Calu3 (cell line): ENCODE measurements around the gene FRMD7. TPM values are rescaled to one million over a fixed set of nuclear protein-coding genes. Genes with fewer than 3 reads are reported as not detected.

Experiments
- BruUV-seq: library from RNA; stranded (reverse); fragments of 400-500 nt; replicated peaks from 2 replicates; lab custom pipeline; 2021; lab: Mats Ljungman, UMichigan
- CTCF ChIA-PET: fragments of 300-600 bp; sonication (Branson Sonifier 250); formaldehyde crosslinking; loops from one replicate; lab custom pipeline; 2022; ENCODE audit warnings: antibody characterized with exemption; lab: Charles Lee
- DNase-seq: peaks from one replicate; pipeline ENCODE4 v3.0.0; 2022
- H3K27ac Mint-ChIP-seq: one replicate; pipeline ENCODE4 v1.8.0; 2022; ENCODE audit warnings: mixed read lengths; ENCODE audit not compliant: unreplicated experiment
- H3K27me3 Mint-ChIP-seq: one replicate; pipeline ENCODE4 v1.8.0; 2022; ENCODE audit warnings: mixed read lengths; ENCODE audit not compliant: unreplicated experiment
- H3K36me3 Mint-ChIP-seq: one replicate; pipeline ENCODE4 v1.8.0; 2022; ENCODE audit warnings: mild to moderate bottlenecking, moderate library complexity, mixed read lengths; ENCODE audit not compliant: insufficient read depth, unreplicated experiment
- H3K4me1 Mint-ChIP-seq: one replicate; pipeline ENCODE4 v1.8.0; 2022; ENCODE audit warnings: mild to moderate bottlenecking, low read depth, mixed read lengths; ENCODE audit not compliant: unreplicated experiment
- H3K4me3 Mint-ChIP-seq: one replicate; pipeline ENCODE4 v1.8.0; 2022; ENCODE audit warnings: mild to moderate bottlenecking, low read depth, moderate library complexity, mixed read lengths; ENCODE audit not compliant: unreplicated experiment
- H3K9me3 Mint-ChIP-seq: one replicate; pipeline ENCODE4 v1.8.0; 2022; ENCODE audit warnings: low read depth, mixed read lengths; ENCODE audit not compliant: unreplicated experiment
- CTCF ChIP-seq: fragments of 200-600 bp; IDR thresholded peaks from one replicate; pipeline ENCODE4 v1.8.0; 2022; ENCODE audit warnings: antibody characterized with exemption; ENCODE audit not compliant: unreplicated experiment
- intact Hi-C: fragments of 100-400 bp; cut with micrococcal nuclease; formaldehyde crosslinking; loops from one replicate; pipeline ENCODE4 v1.10.0; 2022; ENCODE audit not compliant: unreplicated experiment
- total RNA-seq: library from RNA; stranded (reverse); gene quantifications from 2 replicates; pipeline ENCODE4 v1.2.3, GENCODE V29; 2022

Gene FRMD7
- total RNA-seq, 1 experiment from 2014 or later: not detected

GRCh38 chrX:132119821-132120515, 7.9 kb downstream of the FRMD7 start:
- peaks cover 33% of the 10 kb centered on the region for H3K4me1 Mint-ChIP-seq
- no TSS peak for BruUV-seq
- H3K27ac Mint-ChIP-seq: peak overlapping the region; percentile 72
- CTCF ChIA-PET: interaction anchor here (1.8 kb wide), 1 partner anchor 28 kb away, joined by 6 read pairs; no protein-coding TSS in a partner anchor
- DNase-seq: peak; percentile 9
- intact Hi-C loops: no loop called here
- H3K4me3 Mint-ChIP-seq: no peak overlapping the region
- no peak for TF ChIP-seq CTCF
- H3K9me3 Mint-ChIP-seq: peaks cover 4% of the 10 kb centered on the region
- no peaks in the 10 kb centered on the region for H3K36me3 Mint-ChIP-seq
- no peaks in the 10 kb centered on the region for H3K27me3 Mint-ChIP-seq

GRCh38 chrX:132119283-132119682, 8.5 kb downstream of the FRMD7 start:
- TF ChIP-seq CTCF: no peak
- peaks cover 40% of the 10 kb centered on the region for H3K4me1 Mint-ChIP-seq
- peak overlapping the region; percentile 72 for H3K27ac Mint-ChIP-seq
- intact Hi-C loops: no loop called here
- no peak for DNase-seq
- H3K36me3 Mint-ChIP-seq: no peaks in the 10 kb centered on the region
- no TSS peak for BruUV-seq
- H3K4me3 Mint-ChIP-seq: no peak overlapping the region
- no peaks in the 10 kb centered on the region for H3K27me3 Mint-ChIP-seq
- peaks cover 4% of the 10 kb centered on the region for H3K9me3 Mint-ChIP-seq
- CTCF ChIA-PET: interaction anchor here (1.8 kb wide), 1 partner anchor 27 kb away, joined by 6 read pairs; no protein-coding TSS in a partner anchor

DNA sequence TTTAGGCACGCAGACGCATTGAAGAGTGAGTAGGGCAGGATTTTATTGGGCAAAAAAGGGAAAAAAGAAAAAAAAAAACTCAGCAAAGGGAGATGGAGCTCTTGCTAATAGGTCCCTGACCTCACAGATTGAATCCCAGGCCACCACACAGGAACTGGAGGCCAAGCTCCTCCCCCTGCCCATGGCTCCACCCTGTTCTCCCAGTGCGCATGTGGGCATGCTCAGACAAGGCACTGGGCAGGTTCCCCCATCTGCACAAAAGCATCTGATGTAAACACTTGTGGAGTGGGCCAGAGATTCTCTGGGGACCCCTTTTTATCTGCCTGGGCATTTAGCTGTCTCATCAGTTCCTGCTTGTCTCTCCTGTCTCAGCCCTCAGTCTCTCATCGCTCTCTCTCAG, 9.5 kb downstream of the FRMD7 start:
- no peaks in the 10 kb centered on the region for H3K27me3 Mint-ChIP-seq
- H3K4me1 Mint-ChIP-seq: peaks cover 47% of the 10 kb centered on the region
- DNase-seq: no peak
- intact Hi-C loops: no loop called here
- no peak overlapping the region for H3K27ac Mint-ChIP-seq
- H3K4me3 Mint-ChIP-seq: no peak overlapping the region
- TF ChIP-seq CTCF: no peak
- no TSS peak for BruUV-seq
- peaks cover 4% of the 10 kb centered on the region for H3K9me3 Mint-ChIP-seq
- H3K36me3 Mint-ChIP-seq: no peaks in the 10 kb centered on the region
- CTCF ChIA-PET: interaction anchor here (0.6 to 1.8 kb wide), 2 partner anchors 26 to 40 kb away, joined by 4 to 6 read pairs; no protein-coding TSS in a partner anchor

GRCh38 chrX:132115792-132116191, 12.0 kb downstream of the FRMD7 start:
- TF ChIP-seq CTCF: no peak
- intact Hi-C loops: no loop called here
- BruUV-seq: no TSS peak
- DNase-seq: no peak
- Mint-ChIP-seq H3K4me1 (peaks cover 47% of the 10 kb centered on the region), H3K27ac (no peak overlapping the region), H3K9me3 (no peaks in the 10 kb centered on the region), H3K36me3 (no peaks in the 10 kb centered on the region), H3K27me3 (no peaks in the 10 kb centered on the region), H3K4me3 (no peak overlapping the region)
- CTCF ChIA-PET: interaction anchor here (0.6 kb wide), 1 partner anchor 676 kb away, joined by 3 read pairs; no protein-coding TSS in a partner anchor
